GM19395 (cell line): ENCODE measurements around the gene EML1.

ENCODE experiments used
- ATAC-seq: cut with Tn5 transposase; IDR thresholded peaks from one replicate; pipeline ENCODE4 v1.9.1; 2021; ENCODE audit warnings: mild to moderate bottlenecking, moderate library complexity; ENCODE audit not compliant: unreplicated experiment

The EML1 gene

GRCh38 chr14:99777951-99778350 lies 15.3 kb upstream of the EML1 start:
- no peak for ATAC-seq

GRCh38 chr14:99779751-99780150 lies 13.5 kb upstream of the EML1 start:
- no peak for ATAC-seq

DNA sequence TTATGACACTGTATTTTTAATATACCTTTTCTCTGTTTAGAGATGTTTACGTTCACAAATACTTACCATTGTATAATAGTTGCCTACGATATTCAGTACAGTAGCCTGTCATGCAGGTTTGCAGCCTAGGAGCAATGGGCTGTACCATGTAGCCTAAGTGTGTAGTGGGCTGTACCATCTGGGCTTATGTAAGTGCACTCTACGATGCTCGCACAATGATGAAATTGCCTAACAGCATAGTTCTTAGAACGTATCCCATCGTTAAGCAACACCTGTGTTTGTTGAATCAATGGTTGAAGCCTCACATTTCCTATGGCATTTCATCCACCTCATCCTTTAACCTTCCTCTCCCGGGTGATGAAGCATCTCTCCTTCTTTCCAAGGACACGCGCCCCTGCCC lies 12.5 kb upstream of the EML1 start:
- ATAC-seq = no peak

DNA sequence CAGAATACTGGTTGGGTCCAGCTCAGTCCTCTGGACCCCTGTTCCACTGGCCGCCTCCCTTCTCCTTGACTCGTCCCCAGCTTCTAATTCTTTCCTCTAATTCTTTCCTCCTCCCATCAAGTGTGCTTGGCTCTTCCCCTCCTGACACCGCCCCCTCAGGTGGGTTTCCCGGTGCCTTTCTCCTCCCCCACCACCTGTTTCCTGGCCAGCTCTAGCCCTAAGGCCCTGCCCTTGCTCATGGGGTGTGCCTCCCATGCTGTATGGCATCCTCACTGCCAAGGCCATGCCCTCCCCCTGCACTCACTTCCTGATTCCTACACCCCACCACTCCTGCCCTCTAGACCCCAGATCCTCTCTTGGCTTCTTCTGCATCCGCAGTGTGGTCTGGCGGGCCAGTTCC lies 12.1 kb upstream of the EML1 start:
- ATAC-seq = no peak

DNA sequence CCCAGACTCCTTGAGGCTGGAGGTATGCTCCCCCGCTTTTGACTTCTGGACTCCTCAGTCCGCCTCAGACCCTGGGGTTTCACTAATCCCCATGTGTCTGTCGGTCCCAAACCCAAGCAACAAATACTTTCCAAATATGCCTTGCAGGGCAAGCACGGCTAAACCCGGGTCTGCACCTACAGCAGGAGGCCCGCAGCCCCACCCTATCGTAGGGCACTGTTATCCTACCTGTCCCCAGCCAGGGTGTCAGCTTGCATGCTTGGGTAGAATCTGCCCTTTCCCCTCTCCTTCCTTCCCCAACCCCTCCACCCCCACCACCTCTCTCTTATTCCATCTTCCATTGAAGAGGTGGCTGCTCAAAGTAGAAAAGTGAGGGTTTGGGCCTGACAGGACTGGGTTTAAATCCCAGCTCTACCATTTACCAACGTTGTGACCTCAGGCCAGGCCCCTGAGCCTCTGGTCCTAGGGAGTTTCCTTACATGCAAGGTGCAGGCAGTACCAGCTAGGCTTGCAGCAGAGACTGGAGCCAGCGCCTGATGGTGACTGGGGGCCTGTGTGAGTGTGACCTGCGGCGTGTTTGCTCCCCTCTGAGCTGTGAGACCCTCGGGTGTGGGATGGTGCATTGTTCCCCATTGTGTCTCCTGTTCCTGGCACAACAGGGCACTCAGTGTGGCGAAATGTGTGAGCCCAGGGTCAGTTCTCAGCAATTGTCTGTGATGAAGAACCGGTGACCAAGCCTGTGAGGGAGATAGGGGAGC lies 11.2 kb upstream of the EML1 start:
- ATAC-seq = no peak

- ATAC-seq = no peak
Observed at GRCh38 chr14:99784508-99784907, 8.7 kb upstream of the EML1 start.

DNA sequence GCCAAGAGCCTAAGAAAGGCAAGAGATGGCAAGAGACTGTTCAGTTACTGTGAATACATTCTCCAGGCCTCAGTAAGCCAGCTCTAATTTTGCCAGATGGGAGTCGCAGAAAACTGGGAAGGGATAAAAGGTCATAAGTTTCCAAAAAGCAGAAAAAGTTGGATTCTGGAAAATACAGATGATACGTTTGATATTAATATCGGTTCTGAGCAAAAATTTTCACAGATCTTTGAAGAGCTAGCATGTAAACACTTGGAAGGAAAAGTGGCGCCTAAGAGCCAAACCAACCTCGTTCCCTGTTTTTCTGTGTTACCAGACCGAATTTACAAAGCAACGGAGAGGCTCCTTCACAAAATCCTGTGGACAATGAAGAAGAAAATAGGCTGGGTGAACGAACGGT lies 7.8 kb upstream of the EML1 start:
- no peak for ATAC-seq

- no peak for ATAC-seq
Observed at GRCh38 chr14:99786511-99786989, 6.7 kb upstream of the EML1 start.

- no peak for ATAC-seq
Observed at GRCh38 chr14:99788713-99789112, 4.5 kb upstream of the EML1 start.

DNA sequence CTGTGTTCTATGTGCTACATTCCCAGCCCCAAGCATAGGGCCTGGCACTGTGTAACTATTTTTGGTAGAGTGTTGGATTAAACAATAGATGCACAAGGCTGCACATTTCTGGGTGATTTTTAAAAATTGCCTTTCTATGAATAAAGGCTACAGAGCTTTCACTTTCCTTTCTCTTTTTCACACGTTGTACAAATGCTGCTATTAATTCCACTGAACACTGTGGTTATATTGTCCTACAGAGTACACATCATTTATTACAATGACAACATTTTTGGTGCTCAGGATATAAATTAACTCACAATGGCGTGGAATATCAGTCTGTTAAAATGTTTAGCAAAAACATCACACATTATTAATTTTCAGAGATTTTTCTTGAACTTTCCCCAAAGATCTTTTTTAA lies 3.6 kb upstream of the EML1 start:
- ATAC-seq = no peak

DNA sequence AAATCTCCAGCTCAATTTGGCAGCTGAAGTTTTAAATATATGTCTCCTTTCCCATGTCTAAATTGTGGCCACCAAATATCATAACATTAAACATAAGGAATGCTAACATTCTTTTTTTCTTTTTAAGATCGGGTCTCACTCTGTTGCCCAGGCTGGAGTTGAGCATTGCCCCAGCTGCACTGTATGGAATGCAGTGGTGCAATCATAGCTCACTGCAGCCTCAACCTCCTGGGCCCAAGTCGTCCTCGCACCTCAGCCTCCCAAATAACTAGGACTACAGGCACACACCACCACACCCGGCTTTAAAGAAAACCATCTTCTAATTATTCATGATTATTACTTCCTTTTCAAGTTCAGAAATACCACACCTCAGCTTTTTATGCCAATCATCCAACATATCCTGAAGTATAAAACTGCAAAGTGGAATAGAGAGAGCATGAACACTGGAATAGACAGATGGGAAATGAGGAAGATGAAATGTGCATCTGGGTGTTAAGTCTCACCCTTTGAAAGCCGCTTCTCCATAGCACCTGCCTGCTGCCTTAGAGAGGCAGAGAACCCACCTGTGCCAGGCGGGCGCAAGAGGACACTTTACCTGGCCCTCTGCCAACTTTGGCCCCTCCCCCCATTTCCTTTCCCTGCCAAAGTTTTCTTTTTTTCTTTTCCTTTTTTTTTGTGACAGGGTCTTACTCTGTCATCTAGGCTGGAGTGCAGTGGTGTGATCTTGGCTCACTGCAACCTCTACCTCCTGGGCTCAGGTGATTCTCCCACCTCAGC lies 2.8 kb upstream of the EML1 start:
- no peak for ATAC-seq

- ATAC-seq = no peak
Observed at GRCh38 chr14:99790978-99791376, 2.2 kb upstream of the EML1 start.

GRCh38 chr14:99791476-99792209 lies 1.6 kb upstream of the EML1 start:
- ATAC-seq = no peak

DNA sequence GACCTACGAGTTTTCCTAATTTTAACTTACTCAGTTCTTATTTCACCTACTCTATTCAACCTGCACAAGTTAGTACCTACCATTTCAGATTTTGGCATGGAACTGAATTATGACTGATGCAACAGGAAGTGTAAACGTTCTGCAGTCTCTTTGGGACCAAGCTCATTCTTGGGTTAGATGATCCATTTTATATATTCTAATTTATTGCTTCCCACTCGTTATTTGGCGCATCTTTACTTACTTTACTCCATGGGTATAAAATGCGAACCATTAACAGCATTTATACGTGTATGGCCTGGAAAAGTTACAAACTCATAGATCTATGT lies 1.0 kb upstream of the EML1 start:
- no peak for ATAC-seq

- ATAC-seq = no peak
Observed at GRCh38 chr14:99792551-99793212, 531 bp upstream of the EML1 start.

- no peak for ATAC-seq
Observed at GRCh38 chr14:99794151-99794780, 1.1 kb downstream of the EML1 start.

GRCh38 chr14:99795046-99795445 lies 1.8 kb downstream of the EML1 start:
- ATAC-seq = no peak

GRCh38 chr14:99797231-99797630 lies 4.0 kb downstream of the EML1 start:
- no peak for ATAC-seq

GRCh38 chr14:99800781-99801180 lies 7.6 kb downstream of the EML1 start:
- ATAC-seq = no peak

GRCh38 chr14:99802301-99803105 lies 9.3 kb downstream of the EML1 start:
- no peak for ATAC-seq
